NCI-H2107 treated with DMSO at 0.1 percent for 48 hours (cell line): ENCODE results near the gene WAPL.
A peak's percentile ranks its signal among the peaks of the same experiment; 100 is the strongest.

Source experiments
- DNase-seq: peaks from one replicate; lab custom pipeline; 2025; ENCODE audit not compliant: unreplicated experiment; lab: John Stamatoyannopoulos, UW

The WAPL gene

DNA sequence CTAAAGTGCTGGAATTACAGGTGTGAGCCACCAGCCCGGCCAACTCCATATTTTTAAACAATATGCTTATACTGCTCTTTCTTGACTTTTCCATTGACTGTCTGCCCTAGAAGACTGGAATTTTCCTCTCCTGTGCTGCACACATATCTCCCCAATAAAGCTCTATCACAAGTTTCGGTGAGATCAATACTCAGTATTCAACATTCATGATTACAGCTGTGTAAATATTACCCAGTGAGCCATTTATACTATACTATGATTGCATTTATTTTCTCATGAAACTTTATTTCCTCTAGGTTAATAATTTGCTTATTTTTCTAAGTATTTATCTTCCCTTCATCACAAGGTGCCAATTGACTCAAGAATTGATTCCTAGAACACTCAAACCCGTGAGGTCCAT is 106.5 kb downstream of the WAPL start:
- DNase-seq: no peak

DNA sequence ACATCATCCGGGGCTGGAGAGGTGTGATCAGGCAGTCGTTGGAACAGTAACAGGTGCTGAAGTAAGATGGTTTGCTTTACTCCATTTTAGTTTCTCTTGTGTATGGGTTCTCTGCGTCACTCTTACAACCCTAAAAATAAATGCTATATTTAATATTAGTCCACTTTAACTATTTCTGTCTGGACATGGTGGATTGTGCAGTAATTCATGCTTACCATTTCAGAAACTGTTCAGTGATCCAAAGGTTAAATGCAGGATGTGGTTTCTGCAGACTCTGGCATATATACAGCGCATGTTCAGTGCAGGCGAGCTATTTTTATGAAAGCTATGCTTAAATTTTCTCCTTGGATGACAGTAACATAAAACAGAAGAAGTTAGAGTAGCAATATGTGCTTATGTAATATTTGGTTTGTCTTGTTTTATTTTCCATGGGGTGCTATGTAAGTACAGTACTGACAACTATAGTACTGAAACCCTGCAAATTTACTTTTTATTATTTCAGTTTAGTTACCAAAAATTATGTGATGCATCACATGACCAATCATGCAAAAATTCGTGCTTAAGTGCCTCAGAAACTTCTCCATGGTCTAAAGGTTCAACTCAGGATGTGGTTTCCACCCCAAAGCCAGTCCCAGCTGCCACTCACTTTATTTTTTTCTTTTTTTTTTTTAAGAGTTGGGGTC is 108.4 kb downstream of the WAPL start:
- DNase-seq: no peak

DNA sequence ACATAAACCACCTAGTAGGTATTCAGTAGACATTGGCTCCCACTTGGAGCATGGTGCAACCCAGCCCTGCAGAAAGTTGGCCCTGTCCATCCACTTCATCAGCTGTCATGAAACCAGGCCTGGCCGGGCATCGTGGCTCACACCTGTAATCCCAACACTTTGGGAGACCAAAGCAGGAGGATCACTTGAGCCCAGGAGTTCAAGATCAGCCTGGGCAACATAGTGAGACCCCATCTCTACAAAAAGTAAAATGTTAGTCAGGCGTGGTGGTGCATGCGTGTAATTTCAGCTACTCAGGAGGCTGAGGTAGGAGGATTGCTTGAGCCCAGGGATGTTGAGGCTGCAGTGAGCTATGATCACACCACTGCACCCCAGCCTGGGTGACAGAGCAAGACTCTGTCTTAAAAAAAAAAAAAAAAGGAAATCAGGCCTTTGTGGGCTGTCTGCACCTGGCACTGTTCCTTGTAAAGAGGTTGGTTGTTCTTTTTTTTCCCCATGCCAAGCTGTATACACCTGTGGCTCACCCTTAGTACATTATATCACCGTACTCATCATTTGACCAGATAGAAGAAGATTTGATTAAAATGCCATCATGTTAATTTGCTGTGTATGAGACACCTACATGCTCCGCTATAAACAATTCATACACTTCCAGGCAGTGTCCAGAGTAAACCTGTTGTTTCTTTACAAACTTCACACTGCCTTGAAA is 109.6 kb downstream of the WAPL start:
- no peak for DNase-seq

DNA sequence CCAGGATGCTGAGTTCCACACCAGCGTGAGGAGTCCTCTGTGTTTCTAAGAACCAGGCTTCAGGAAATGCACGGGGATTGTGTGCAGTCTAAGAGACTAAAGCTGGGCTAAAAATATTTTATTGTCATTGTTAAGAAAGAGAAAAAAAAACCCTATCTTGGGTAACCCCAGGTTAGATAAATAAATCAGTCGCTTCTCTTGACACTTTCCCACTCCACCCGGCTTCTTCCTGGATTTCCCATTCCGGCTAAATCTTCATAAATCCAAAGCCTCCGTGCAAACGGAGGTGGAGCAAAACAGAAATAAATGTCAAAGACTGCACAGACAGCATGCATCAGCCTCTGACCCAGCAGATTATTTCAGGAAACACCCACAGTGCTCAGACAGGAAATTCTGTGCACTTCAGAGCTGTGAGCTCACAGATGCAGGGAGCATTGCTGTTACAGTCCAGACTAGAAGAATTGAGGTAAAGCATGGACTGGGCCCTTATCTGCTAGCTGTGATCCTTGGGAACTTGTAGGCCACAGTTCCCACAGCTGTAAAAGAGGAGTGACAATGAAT is 110.2 kb downstream of the WAPL start:
- DNase-seq: no peak

DNA sequence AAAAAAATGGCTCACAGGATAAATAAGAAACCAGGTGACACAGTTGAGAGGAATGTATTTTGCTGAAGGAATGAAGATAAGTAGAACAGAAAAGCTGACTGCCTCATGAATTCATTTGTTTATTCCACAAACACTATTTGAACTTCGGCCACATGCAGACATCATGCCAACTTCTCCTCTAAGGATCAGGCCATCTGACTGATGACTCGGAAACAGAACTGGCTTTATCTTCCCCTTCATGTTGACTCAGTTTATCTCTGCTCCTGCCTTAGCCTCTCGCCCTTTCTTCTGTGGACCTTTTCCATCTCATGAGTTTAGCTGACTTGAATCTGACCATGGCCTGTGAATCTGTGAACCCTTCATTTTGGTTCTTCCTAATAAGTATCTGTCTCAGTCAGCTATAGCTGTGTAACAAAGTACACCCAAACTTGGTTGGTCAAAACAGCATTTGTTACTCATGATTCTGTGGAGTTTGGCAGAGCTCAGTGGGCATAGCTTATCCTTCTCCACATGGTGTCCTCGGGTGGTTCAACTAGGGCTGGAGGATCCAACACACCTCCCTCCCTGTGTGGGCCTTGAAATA is 111.0 kb downstream of the WAPL start:
- DNase-seq: no peak

DNA sequence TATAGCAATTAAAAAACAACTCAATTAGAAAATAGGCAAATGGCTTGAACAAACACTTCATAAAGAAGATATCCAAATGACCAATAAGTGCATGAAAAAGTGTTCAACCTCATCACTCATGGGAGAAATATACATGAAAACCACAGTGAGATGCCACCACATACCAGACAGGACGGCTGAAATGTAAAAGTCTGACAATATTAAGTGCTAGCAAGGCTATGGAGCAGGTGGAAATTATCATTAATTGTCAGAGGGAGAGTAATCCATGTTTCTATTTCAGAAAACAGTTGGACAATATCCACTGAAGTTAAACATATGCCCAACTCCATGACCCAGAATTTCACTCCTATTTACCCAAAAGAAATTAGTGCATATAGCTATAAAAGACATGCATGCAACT is 112.4 kb downstream of the WAPL start:
- DNase-seq: no peak

DNA sequence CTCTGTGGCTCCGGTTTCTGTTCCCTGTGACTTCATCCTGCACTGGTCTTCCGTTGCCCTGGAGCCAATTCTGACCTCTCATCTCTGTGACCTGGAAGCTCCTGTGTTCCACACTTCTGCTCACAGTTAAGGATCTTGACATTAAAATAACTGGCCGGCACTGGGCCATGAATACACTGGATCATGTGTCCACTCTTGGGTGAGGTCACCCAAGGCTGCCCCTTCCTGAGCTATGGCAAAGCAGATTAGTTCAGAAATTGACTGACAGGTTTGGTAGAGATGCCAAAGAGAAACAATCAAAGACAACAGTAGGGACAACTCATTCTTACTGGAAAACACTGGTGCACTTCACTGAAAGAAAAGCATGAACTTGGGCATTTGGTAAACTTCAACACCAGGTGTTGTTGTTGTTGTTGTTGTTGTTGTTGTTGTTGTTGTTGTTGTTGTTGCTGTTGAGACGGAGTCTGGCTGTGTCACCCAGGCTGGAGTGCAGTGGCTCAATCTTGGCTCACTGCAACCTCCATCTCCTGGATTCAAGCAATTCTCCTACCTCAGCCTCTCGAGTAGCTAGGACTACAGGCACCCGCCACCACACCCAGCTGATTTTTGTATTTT is 118.3 kb downstream of the WAPL start:
- no peak for DNase-seq

DNA sequence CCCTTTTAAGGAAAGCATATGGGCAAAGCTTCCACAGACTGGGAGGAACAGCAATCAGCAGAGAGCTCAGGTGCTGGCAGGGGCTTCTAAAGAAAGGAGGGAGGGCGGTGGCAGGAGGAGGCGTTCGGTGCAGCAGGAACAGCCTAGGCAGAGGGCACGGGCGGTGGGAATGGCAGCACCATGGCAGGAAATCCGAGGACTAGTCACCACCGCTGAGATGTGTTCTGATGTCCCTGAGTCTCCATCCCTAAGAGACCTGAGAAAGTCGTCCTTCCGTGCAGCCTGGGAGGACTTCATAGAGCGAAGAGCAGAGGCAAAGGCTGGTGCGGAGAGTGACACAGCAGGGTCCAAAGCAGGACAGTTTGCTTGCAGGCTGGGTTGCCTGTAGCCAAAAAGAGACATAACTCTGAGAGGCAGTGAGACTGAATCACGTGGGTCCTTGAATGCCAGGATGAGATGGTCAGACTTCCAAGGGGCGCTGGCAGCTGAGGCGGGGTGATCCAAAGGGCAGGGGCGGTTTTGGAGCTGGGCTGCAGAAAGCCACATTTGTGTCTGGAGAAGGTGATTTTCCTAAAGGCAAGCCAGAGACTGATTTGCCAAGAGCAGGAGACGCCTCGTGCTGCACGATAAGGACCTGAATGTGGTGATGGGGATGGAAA is 119.2 kb downstream of the WAPL start:
- no peak for DNase-seq

DNA sequence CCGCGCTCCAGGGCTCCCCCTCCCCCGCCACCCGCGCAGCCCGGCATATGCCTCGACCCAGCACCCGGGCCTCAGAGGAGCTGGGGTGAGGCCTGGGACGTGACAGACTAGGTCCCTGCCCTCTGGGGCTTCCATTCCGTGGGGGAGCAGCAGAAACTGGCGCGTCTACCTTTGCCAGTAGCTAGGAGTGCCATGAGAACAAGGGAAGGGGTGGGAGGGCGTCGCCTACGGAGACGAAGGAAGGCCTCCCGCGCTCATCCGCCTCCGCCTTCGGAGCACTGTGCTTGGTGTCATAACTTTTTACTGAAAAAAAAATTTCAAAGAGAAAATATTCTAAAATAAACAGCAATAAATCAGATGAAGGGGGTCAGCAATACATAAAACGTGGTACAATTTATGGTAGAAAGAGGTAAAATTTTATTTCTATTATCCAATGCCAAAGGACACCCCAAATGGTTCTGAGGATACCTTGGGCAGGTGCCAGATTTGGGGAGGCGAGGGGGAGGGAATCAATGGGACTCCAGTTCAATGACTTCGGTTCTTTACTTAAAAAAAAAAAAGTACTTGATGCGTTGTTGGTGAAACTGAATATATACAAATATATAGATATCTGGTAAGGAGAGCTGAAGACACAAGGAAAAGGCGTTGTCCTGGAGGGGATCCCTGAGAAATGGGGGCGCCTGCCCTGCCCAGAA is 119.9 kb downstream of the WAPL start:
- no peak for DNase-seq

DNA sequence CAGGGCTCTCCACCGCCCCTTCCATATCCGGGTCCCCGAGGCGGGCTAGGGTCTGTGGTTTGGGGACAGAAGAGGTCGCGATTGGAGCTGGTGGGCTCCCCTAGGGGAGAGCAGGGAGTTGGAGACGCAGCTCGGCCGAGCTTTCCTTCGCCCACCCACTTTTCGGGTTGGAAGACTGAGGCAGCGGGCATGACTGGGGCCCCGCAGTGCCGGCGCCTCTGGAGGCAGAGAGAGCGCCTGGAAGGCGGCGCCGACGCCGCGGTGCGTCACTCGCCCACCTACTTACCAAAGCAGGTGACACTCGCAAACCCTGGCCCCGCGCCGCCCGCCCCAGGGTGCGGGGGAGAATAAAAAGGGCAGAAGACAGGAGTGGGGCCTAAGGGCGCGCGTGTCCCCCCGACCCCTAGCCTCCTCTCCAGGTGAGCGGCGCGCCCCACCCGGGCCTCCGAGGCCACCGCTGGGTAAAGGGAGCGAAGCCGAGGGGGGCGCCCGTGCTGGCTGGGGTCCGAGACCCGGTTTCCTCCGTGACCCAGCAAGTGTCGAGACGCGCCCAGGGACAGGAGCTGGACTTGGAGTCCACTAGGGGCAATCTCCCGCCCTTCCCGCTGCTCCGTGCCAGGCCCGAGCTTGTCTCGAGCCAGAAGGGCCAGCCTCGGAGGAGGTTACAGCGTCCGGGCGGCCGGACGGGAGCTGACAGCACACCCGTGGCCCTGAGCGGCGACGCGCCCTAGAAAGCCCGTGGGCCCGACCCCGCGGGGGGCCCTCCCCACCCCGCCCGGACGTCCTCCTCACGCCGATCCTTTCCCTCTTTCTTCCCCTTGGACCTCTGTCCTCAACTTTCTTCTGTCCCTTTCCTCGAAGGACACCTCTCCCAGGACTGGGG is 120.6 kb downstream of the WAPL start:
- DNase-seq: no peak

DNA sequence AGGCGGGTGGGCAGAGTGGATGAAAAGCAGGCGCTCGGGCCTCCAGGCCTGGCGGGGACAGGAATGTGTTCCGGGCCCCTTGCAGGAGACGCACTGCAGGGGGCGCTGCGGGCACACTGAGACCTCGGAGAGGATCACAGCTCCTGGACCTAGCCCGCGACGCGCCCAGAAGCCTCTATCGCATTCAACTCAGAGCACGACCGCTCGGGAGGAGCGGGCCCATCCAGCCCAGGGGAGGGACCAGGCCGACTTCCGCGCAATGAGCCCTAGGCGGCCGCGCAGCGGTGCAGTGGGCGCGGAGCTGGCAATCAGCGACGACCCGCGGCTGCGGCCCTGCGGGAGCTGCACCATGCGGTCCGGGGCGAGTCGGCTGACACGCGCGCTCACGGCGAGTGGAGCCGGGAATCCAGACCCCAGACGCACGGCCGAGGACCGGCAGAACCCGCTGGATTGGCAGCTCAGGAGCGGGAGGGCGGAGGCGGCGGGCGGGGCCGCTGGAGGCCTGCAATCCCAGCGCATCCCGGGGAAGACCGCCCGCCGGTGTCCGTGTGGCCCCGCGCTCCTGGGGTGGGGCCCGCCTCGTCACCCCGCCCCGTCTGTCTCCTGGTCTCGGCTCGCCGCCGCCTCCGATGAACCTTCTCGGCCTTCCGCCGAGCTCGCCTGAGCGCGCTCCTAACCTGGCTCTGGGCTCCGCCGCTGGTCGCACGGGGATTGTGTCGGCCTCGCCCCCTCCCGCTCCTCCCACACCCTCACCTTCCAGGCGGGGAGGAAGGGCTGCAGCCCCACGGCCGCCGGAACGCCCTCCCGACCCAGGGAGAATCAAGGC is 121.5 kb downstream of the WAPL start:
- DNase-seq: peak; percentile 42

DNA sequence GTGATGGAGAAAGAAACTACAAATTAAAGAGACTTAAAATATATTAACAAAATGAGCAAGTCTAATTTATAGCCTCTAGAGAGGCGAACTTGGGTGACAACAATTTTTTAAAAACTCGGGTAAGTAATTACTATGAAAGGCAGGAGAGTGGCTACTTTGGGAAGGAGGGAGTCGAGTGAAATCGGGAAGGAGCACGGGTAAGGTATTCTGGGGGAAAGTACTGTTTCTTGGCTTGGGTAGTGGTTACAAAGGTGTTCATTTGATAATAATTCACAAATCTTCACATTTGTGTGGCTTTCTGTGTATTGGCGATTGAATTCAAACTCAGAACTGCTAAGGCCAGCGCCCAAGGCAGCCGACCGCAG is 122.1 kb downstream of the WAPL start:
- DNase-seq: no peak

DNA sequence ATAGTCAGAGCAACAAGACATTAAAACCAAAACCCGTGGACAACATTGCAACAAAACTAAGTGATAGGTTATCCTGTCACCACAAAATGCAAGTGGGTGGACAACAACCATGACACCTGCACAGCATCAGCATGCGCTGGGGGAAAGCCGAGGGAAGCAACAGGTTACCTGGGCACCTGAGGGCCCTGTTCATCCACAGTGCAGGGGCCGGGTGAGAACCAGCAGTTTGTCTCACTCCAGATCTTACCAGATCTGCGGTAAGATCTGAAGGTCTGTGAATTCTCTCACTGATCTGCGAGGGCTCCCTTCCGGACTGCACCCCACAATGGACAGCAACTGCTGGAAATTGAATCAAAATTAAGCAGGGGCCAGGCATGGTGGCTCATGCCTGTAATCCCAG is 124.5 kb downstream of the WAPL start:
- DNase-seq: no peak

DNA sequence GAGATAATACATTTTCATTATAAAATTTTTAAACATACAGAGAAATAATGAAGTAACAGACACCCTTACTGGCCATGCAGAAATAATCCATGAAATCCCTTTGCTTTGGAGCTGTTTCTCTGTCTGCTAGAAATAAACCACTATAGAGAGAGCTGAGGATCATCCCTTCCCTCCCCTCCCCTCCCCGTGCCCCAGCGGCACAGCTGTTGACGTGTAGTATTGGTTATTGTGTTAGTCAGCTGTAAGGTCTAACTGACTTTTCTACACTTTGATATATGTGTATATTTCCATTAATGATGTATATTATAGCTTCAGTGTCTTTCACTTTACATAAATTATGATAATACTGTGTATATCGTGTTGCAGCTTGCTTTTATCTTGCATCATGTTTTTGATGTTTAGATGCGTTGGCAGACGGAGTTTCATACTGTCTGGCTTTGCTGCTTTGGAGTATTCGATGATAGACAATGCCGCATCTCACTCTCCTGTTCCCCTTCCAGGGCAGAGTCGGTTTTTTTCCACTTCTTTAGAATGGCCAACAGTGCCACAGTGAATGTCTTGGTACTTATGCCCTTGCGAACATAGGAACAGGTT is 127.6 kb downstream of the WAPL start:
- DNase-seq: no peak

DNA sequence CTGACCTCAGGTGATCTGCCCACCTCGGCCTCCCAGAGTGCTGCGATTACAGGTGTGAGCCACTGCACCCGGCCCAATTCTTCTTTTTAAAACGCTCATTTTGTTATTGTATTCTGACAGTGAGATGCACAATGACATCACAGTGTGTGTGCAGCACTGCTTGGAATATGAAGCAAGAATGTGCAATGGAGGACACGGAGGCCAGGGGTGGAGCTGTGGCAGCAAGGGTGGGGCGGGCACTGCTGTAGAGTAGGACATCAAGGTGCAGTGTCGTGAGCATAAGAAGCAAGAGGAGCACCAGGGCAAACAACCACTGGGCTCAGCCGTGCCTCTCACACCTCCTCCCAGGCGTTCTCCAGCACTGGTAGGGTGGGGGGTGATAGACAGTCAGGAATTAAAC is 128.2 kb downstream of the WAPL start:
- DNase-seq: no peak

DNA sequence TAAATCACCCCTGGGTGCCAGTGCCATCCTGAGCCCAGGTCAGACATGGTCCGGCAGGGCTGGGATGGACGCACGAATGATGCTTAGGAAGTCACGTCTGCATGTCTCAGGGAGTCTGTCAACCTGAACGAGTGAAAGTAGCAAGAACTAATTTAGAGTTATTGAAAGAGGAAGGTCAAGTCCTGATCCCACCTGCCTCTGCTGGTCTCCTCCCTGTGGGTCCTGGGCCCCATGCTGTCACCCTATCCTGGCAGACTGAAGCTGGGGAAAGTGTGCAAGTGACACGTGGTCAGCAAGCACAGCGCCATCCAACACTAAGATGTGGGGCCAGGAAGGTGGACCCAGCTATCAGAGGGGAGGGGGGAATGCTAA is 128.9 kb downstream of the WAPL start:
- no peak for DNase-seq

DNA sequence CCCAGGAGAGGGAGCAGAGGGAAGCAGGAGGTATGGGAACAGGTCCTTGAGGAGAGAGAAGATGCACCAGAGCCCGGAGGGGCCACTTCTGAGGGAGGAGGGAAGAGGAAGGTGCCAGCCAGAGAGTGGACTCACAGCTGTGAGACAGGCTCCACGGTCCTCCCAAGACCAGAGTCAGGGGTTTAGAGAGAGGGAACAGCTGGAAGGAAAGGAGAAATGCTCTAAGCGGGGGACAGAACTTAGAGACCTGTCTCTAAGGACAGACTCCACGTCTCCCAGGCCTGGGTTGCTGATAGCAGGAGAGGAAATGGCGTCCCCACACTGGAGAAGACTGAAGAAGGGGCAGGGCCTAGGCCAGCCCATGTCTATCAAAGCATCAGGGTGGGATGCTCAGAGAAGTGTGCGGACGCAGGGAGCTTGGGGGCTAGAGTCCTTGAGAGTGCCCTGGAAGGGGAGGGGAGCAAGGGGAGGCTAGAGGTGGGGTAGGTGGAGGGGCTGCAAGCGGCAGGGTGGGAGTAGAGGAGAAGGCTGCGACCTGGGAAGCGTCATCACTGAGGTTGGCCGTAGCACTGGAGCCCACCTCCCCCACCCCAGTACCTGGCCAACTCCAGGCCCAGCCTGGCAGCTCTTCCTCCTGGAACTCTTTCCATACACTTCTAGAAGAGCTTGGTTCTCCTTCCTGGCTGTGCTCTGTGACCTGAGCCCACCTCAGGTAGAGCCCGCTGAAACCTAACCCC is 129.4 kb downstream of the WAPL start:
- no peak for DNase-seq
